Immature natural killer cell (primary cell): ENCODE data around the gene APP. TPM values are rescaled to one million over a fixed set of nuclear protein-coding genes. Genes with fewer than 3 reads are reported as not detected.

ENCODE experiments used
- DNase-seq, 3 donors: peaks; one replicate each; pipeline ENCODE4 v3.0.0; 2022; ENCODE audit warnings: mixed read lengths in 1 of 3
- H3K27ac Mint-ChIP-seq, 6 donors: one replicate each; pipeline ENCODE4 v1.8.0; 2020; ENCODE audit warnings: mixed read lengths in 6 of 6, mild to moderate bottlenecking in 5 of 6, inconsistent platforms in 4 of 6, moderate library complexity in 3 of 6
- H3K27me3 Mint-ChIP-seq, 3 donors: one replicate each; pipeline ENCODE4 v1.8.0; 2020 to 2021; ENCODE audit warnings: low read depth in 3 of 3, mild to moderate bottlenecking in 3 of 3, mixed read lengths in 3 of 3, moderate library complexity in 3 of 3, inconsistent platforms in 1 of 3
- H3K36me3 Mint-ChIP-seq, 3 donors: one replicate each; pipeline ENCODE4 v1.8.0; 2020; ENCODE audit warnings: mixed read lengths in 3 of 3, inconsistent platforms in 2 of 3, mild to moderate bottlenecking in 2 of 3
- H3K4me1 Mint-ChIP-seq, 2 donors: one replicate each; pipeline ENCODE4 v1.8.0; 2020; ENCODE audit warnings: inconsistent platforms in 2 of 2, mild to moderate bottlenecking in 2 of 2, mixed read lengths in 2 of 2, moderate library complexity in 1 of 2
- H3K4me3 Mint-ChIP-seq, 5 donors: one replicate each; pipeline ENCODE4 v1.8.0; 2020; ENCODE audit warnings: mild to moderate bottlenecking in 5 of 5, mixed read lengths in 5 of 5, inconsistent platforms in 3 of 5, moderate library complexity in 3 of 5
- H3K9me3 Mint-ChIP-seq, 6 donors: one replicate each; pipeline ENCODE4 v1.8.0; 2020; ENCODE audit warnings: mild to moderate bottlenecking in 6 of 6, mixed read lengths in 6 of 6, inconsistent platforms in 4 of 6, moderate library complexity in 3 of 6
- polyA plus RNA-seq, 3 donors: library from polyadenylated mRNA; unstranded; fragments of 300-500 nt; fragmentation: Illumina TruSeq; gene quantifications; one replicate each; pipeline ENCODE4 v1.2.3, GENCODE V29; 2021

Gene APP
- polyA plus RNA-seq, 3 donors from 2014 or later: 1.4 to 2.4 (median 2.4) TPM

GRCh38 chr21:25994758-25995163, 175.8 kb downstream of the APP start:
- H3K27me3 Mint-ChIP-seq: peaks cover 0 to 1% (median 0%) of the 10 kb centered on the region in 3 donors
- H3K9me3 Mint-ChIP-seq: no peaks in the 10 kb centered on the region
- no peak overlapping the region for H3K27ac Mint-ChIP-seq
- no peak overlapping the region for H3K4me3 Mint-ChIP-seq
- H3K4me1 Mint-ChIP-seq: peaks cover 4 to 6% of the 10 kb centered on the region in 2 donors
- H3K36me3 Mint-ChIP-seq: no peaks in the 10 kb centered on the region
- DNase-seq: no peak

GRCh38 chr21:25988738-25989137, 181.8 kb downstream of the APP start:
- Mint-ChIP-seq H3K4me3 (no peak overlapping the region), H3K36me3 (no peaks in the 10 kb centered on the region)

GRCh38 chr21:25987531-25987930, 183.0 kb downstream of the APP start:
- Mint-ChIP-seq H3K27ac (peak overlapping the region in 1 of 6 donors; percentile 52), H3K9me3 (no peaks in the 10 kb centered on the region), H3K27me3 (peaks cover 0 to 1% (median 0%) of the 10 kb centered on the region in 3 donors), H3K36me3 (no peaks in the 10 kb centered on the region), H3K4me3 (no peak overlapping the region), H3K4me1 (no peaks in the 10 kb centered on the region)
- no peak for DNase-seq

More at GRCh38 chr21:25988738-25989137, 181.8 kb downstream of the APP start:
- DNase-seq: no peak
- Mint-ChIP-seq H3K4me1 (no peaks in the 10 kb centered on the region), H3K27me3 (peaks cover 0 to 1% (median 0%) of the 10 kb centered on the region in 3 donors), H3K27ac (no peak overlapping the region), H3K9me3 (no peaks in the 10 kb centered on the region)

GRCh38 chr21:25986928-25987327, 183.6 kb downstream of the APP start:
- H3K36me3 Mint-ChIP-seq: no peaks in the 10 kb centered on the region
- no peaks in the 10 kb centered on the region for H3K4me1 Mint-ChIP-seq
- H3K27ac Mint-ChIP-seq: no peak overlapping the region
- H3K9me3 Mint-ChIP-seq: no peaks in the 10 kb centered on the region
- no peak for DNase-seq
- H3K4me3 Mint-ChIP-seq: no peak overlapping the region
- H3K27me3 Mint-ChIP-seq: peaks cover 0 to 1% (median 0%) of the 10 kb centered on the region in 3 donors

GRCh38 chr21:25985990-25986389, 184.6 kb downstream of the APP start:
- Mint-ChIP-seq H3K27me3 (peaks cover 0 to 2% (median 1%) of the 10 kb centered on the region in 3 donors), H3K4me3 (no peak overlapping the region), H3K27ac (no peak overlapping the region), H3K4me1 (no peaks in the 10 kb centered on the region), H3K9me3 (no peaks in the 10 kb centered on the region), H3K36me3 (no peaks in the 10 kb centered on the region)
- DNase-seq: no peak

- no peak overlapping the region for H3K4me3 Mint-ChIP-seq
- no peak for DNase-seq
- peaks cover 0 to 2% (median 1%) of the 10 kb centered on the region in 3 donors for H3K27me3 Mint-ChIP-seq
- H3K36me3 Mint-ChIP-seq: no peaks in the 10 kb centered on the region
- H3K4me1 Mint-ChIP-seq: no peaks in the 10 kb centered on the region
- no peak overlapping the region for H3K27ac Mint-ChIP-seq
- H3K9me3 Mint-ChIP-seq: peaks cover 0 to 5% (median 0%) of the 10 kb centered on the region in 6 donors
Measured at GRCh38 chr21:25984538-25984937, 186.0 kb downstream of the APP start.

GRCh38 chr21:25983745-25984144, 186.8 kb downstream of the APP start:
- Mint-ChIP-seq H3K4me1 (no peaks in the 10 kb centered on the region), H3K4me3 (no peak overlapping the region), H3K9me3 (peaks cover 0 to 5% (median 0%) of the 10 kb centered on the region in 6 donors), H3K36me3 (no peaks in the 10 kb centered on the region), H3K27ac (no peak overlapping the region), H3K27me3 (peaks cover 0 to 2% (median 1%) of the 10 kb centered on the region in 3 donors)
- no peak for DNase-seq

GRCh38 chr21:25980710-25981109, 189.9 kb downstream of the APP start:
- H3K27ac Mint-ChIP-seq: no peak overlapping the region
- peaks cover 0 to 5% (median 0%) of the 10 kb centered on the region in 6 donors for H3K9me3 Mint-ChIP-seq
- peaks cover 0 to 2% (median 2%) of the 10 kb centered on the region in 3 donors for H3K27me3 Mint-ChIP-seq
- H3K4me3 Mint-ChIP-seq: no peak overlapping the region
- H3K4me1 Mint-ChIP-seq: no peaks in the 10 kb centered on the region
- H3K36me3 Mint-ChIP-seq: no peaks in the 10 kb centered on the region
- DNase-seq: no peak

GRCh38 chr21:25979845-25980616, 190.5 kb downstream of the APP start:
- Mint-ChIP-seq H3K9me3 (peaks cover 0 to 5% (median 0%) of the 10 kb centered on the region in 6 donors), H3K27ac (no peak overlapping the region), H3K27me3 (peaks cover 0 to 2% (median 2%) of the 10 kb centered on the region in 3 donors), H3K4me3 (no peak overlapping the region), H3K36me3 (no peaks in the 10 kb centered on the region), H3K4me1 (no peaks in the 10 kb centered on the region)
- no peak for DNase-seq

GRCh38 chr21:25977068-25977611, 193.4 kb downstream of the APP start:
- Mint-ChIP-seq H3K4me3 (no peak overlapping the region), H3K27ac (no peak overlapping the region), H3K4me1 (no peaks in the 10 kb centered on the region), H3K36me3 (no peaks in the 10 kb centered on the region), H3K9me3 (peaks cover 0 to 5% (median 0%) of the 10 kb centered on the region in 6 donors), H3K27me3 (peaks cover 0 to 2% (median 2%) of the 10 kb centered on the region in 3 donors)
- DNase-seq: no peak

GRCh38 chr21:25974964-25975363, 195.6 kb downstream of the APP start:
- peaks cover 0 to 4% (median 0%) of the 10 kb centered on the region in 3 donors for H3K27me3 Mint-ChIP-seq
- no peak overlapping the region for H3K4me3 Mint-ChIP-seq
- H3K27ac Mint-ChIP-seq: no peak overlapping the region
- no peaks in the 10 kb centered on the region for H3K4me1 Mint-ChIP-seq
- H3K9me3 Mint-ChIP-seq: peaks cover 0 to 4% (median 0%) of the 10 kb centered on the region in 6 donors
- no peak for DNase-seq
- no peaks in the 10 kb centered on the region for H3K36me3 Mint-ChIP-seq

- Mint-ChIP-seq H3K4me3 (no peak overlapping the region), H3K27ac (no peak overlapping the region), H3K4me1 (peaks cover 5 to 12% of the 10 kb centered on the region in 2 donors), H3K36me3 (peaks cover 0 to 5% (median 0%) of the 10 kb centered on the region in 3 donors), H3K27me3 (peaks cover 0 to 2% (median 1%) of the 10 kb centered on the region in 3 donors), H3K9me3 (peaks cover 0 to 2% (median 0%) of the 10 kb centered on the region in 6 donors)
- DNase-seq: no peak
Measured at GRCh38 chr21:25970254-25970930, 200.2 kb downstream of the APP start.

GRCh38 chr21:25967901-25968438, 202.6 kb downstream of the APP start:
- peaks cover 0 to 2% (median 1%) of the 10 kb centered on the region in 3 donors for H3K27me3 Mint-ChIP-seq

More at GRCh38 chr21:25967901-25968438, 202.6 kb downstream of the APP start:
- Mint-ChIP-seq H3K9me3 (peaks cover 0 to 2% (median 0%) of the 10 kb centered on the region in 6 donors), H3K36me3 (peaks cover 0 to 5% (median 0%) of the 10 kb centered on the region in 3 donors), H3K27ac (peak overlapping the region in 5 of 6 donors; percentile 20 to 61 (median 29)), H3K4me3 (peak overlapping the region in 2 of 5 donors; percentile 15 to 33), H3K4me1 (peaks cover 5 to 12% of the 10 kb centered on the region in 2 donors)
- DNase-seq: no peak
